Camera-type eye (tissue), 1 donor: ENCODE results near the gene DCTN3. TPM values are rescaled to one million over a fixed set of nuclear protein-coding genes. Genes with fewer than 3 reads are reported as not detected.

Experiments used
- total RNA-seq: library from RNA; depleted of rRNA; stranded (reverse); fragments of >200 nt; gene quantifications from one replicate; pipeline ENCODE4 v1.2.3, GENCODE V29; 2014

Gene DCTN3
- 93.5 TPM for total RNA-seq

GRCh38 chr9:34620061-34620994 lies at the start of gene DCTN3:
Gene DCTN3, minus strand, starts transcription at chr9:34620495. Its CDS starts 31 bp downstream, at chr9:34620464.

GRCh38 chr9:34662526-34663302 lies 42.4 kb upstream of the DCTN3 start, which contains the start of gene CCL27:
Gene CCL27, minus strand, starts transcription at chr9:34662657. Its CDS starts 24 bp downstream, at chr9:34662633.

GRCh38 chr9:34651876-34652601 lies 31.7 kb upstream of the DCTN3 start, which contains the start of gene IL11RA:
Gene IL11RA, plus strand, starts transcription at chr9:34652185. Its CDS starts 3,033 bp downstream, at chr9:34655218.

DNA sequence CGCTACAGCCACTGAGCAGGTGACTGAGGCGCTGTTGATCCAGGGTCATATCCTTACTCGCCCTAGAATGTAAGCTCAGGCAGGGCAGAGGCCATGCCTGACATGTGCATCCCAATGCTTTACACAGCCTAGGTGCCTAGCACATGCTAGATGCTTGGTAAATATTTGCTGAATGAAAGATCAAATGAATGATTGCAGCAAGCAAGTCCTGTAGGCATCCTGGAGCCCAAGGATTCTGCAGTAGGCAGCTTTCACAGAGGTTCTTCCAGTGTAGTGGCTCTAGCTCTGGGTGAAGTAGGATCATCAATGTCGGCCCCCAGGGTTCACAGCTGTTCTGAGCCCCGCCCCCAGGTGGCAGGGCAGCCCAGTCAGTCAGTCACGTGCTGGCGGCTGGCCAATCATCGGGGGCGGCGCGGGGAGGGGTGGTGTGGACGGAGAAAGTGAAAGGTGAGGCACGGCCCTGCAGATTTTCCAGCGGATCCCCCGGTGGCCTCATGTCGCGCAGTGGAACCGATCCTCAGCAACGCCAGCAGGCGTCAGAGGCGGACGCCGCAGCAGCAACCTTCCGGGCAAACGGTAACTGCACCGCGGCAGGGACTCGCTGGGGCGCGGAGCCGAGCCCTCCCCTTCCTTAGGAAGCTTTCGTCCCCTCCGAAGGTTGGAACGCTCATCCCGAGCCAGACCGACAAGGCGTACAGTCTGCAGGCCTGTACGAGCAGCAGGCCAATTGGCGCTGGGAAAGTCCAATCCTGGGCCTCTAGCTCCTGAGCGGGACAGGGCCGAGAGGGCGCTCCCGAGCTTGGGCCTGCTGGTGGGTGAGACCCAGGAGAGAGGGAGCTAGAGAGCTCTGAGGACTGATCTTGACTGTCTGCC lies 26.2 kb upstream of the DCTN3 start, which contains the start of gene GALT:
TSS of gene GALT (plus strand) at position 465 of the 873 bp plus-strand sequence. CDS start at position 495, 30 bp downstream.

GRCh38 chr9:34637356-34638137 lies 17.3 kb upstream of the DCTN3 start, which contains the start of gene SIGMAR1:
Gene SIGMAR1, minus strand, starts transcription at chr9:34637787. Its CDS starts 90 bp downstream, at chr9:34637697.

DNA sequence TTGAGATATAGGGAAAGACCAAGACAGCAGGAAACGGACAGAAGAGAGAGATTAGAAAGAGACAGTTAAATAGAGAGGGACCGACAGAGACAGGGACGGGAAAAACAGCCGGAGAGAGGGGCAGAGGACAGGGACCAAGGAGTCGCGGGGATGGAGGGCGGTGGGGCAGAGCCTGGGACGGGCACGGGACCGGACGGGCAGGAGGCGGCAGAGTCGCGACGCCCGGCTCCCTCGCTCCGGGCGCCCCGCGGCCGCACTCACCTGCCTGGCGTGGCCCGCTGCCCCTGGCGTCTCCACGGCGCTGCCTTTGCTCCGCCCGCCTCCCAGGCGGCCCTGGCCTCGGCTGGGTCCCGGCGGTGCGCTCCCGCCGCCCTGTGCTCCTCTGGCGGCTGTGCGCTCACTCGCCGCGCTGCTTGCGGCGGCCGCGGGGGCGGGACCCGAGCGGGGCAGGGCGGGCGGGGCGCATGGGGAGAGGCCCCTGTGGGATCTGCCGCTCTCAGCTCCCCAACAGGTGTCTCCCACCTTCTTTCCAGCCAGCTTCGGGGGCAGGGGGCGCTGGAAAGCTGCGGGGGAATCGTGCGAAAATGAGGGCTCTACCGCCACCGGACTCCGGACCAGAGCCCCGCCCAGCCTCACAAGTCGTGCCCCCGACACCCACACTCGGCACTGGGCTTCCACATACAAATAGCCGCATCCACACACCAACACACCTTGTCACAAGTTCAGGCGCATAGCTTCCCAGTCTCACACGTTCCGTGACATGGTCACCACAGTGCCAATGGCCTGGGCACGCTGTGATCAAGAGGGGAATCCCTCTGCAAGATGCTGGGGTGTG lies 8.6 kb upstream of the DCTN3 start, which contains the start of gene ARID3C:
TSS of gene ARID3C (minus strand) at position 411 of the 835 bp plus-strand sequence. CDS start 1,052 bp downstream, outside the sequence.

GRCh38 chr9:34611811-34612787 lies 8.2 kb downstream of the DCTN3 start, which contains the start of gene RPP25L:
Gene RPP25L, minus strand, starts transcription at chr9:34612097. Its CDS starts 801 bp downstream, at chr9:34611296.

GRCh38 chr9:34589636-34590380 lies 30.5 kb downstream of the DCTN3 start, which contains the start of gene CNTFR:
Gene CNTFR, minus strand, starts transcription at chr9:34589724. Its CDS starts 20,743 bp downstream, at chr9:34568981.

Other genes with a start within 250 kb of the DCTN3 start
- gene MYORG, start 243.6 kb downstream of the DCTN3 start, total RNA-seq = 3.0 TPM
- gene FAM219A, start 161.9 kb downstream of the DCTN3 start, total RNA-seq = 13.4 TPM
- gene DNAI1, start 161.7 kb downstream of the DCTN3 start, total RNA-seq = 0.27 TPM
- 3.4 TPM for gene ENHO, start 97.5 kb downstream of the DCTN3 start, total RNA-seq
- 23.9 TPM for gene CNTFR, start 30.8 kb downstream of the DCTN3 start, total RNA-seq
- 13.1 TPM for gene RPP25L, start 8.4 kb downstream of the DCTN3 start, total RNA-seq
- not detected for gene ARID3C, start 8.6 kb upstream of the DCTN3 start, total RNA-seq
- 45.1 TPM for gene SIGMAR1, start 17.3 kb upstream of the DCTN3 start, total RNA-seq
- gene GALT, start 26.2 kb upstream of the DCTN3 start, total RNA-seq = 60.7 TPM
- 84.2 TPM for gene IL11RA, start 31.7 kb upstream of the DCTN3 start, total RNA-seq
- not detected for gene CCL27, start 42.2 kb upstream of the DCTN3 start, total RNA-seq
- gene CCL19, start 70.8 kb upstream of the DCTN3 start, total RNA-seq = not detected
- gene CCL21, start 89.6 kb upstream of the DCTN3 start, total RNA-seq = 16.9 TPM